Endothelial cell of umbilical vein (primary cell): ENCODE results near the gene SDK2.

Experiments used
- EZH2 ChIP-seq: IDR thresholded peaks from 2 replicates; pipeline ENCODE4 v1.6.1; 2012; ENCODE audit warnings: borderline replicate concordance, low read depth, mild to moderate bottlenecking, moderate library complexity, low read length, inconsistent platforms; ENCODE audit not compliant: severe bottlenecking
- FOS ChIP-seq: IDR thresholded peaks from 2 replicates; pipeline ENCODE4 v1.6.1; 2011; ENCODE audit warnings: mild to moderate bottlenecking, low read length, moderate library complexity, borderline replicate concordance; ENCODE audit not compliant: insufficient read depth
- GATA2 ChIP-seq: IDR thresholded peaks from 2 replicates; pipeline ENCODE4 v1.7.0; 2011; ENCODE audit warnings: low read depth, mild to moderate bottlenecking, moderate library complexity, mixed read lengths, low read length; ENCODE audit not compliant: insufficient read length, insufficient read depth
- JUN ChIP-seq: IDR thresholded peaks from 2 replicates; pipeline ENCODE4 v1.6.1; 2011; ENCODE audit warnings: borderline replicate concordance, low read depth; ENCODE audit not compliant: insufficient read length, insufficient read depth
- POLR2A ChIP-seq: IDR thresholded peaks from 2 replicates; pipeline ENCODE4 v1.6.1; 2012; ENCODE audit warnings: low read depth, mild to moderate bottlenecking, control low read depth, low read length
- POLR2AphosphoS5 ChIP-seq: IDR thresholded peaks from 2 replicates; pipeline ENCODE4 v1.6.1; 2012; ENCODE audit warnings: low read depth, mild to moderate bottlenecking, control low read depth, low read length, moderate library complexity; ENCODE audit not compliant: insufficient read depth
- TF ChIP-seq, protein P1 (sequence below), 2 donors: IDR thresholded peaks; 1 replicate in 1 of 2; 2 replicates in 1 of 2; pipeline ENCODE4 v1.5.1; 2011; ENCODE audit warnings: low read length in 2 of 2, mild to moderate bottlenecking in 2 of 2, moderate library complexity in 2 of 2, control low read depth in 1 of 2, inconsistent platforms in 1 of 2, low read depth in 1 of 2; ENCODE audit not compliant: insufficient read depth in 1 of 2; ENCODE audit errors: extremely low read depth in 1 of 2
- TF ChIP-seq, protein P2 (sequence below): IDR thresholded peaks from 2 replicates; pipeline ENCODE4 v1.6.1; 2011; ENCODE audit not compliant: insufficient read depth, insufficient read length

DNA sequence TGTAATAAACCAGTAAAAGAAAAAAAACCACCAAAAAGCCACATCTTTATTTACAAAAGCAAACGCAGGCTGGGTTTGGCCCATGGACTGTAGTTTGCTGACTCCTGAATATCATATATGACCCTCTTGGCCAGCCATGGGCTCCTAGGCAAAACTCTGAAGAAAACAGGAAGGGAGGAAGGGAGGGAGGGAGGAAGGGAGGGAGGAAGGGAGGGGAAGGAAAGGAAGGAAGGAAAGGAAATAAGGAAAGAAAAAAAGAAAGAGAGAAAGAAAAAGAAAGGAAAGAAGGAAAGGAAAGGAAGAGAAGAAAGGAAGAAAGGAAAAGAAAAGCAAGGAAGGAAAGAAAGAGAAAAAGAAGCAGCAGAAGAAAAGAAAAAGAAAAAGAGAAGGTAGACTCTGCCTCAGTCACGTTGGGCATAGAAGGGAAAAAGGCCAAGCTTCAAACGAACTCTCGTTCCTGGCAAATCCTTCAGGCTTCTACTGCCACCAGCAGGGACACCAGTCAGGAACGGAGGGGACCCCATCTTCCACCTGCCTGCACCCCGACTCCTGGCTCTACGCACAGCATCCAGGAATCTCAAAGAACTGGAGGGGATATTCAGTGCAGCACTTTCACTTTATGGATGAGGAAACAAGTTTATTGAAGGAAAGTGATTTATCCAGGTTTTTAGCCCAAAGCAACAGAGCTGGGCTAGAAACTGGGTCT lies 354.5 kb downstream of the SDK2 start:
- TF ChIP-seq, protein P1, sequence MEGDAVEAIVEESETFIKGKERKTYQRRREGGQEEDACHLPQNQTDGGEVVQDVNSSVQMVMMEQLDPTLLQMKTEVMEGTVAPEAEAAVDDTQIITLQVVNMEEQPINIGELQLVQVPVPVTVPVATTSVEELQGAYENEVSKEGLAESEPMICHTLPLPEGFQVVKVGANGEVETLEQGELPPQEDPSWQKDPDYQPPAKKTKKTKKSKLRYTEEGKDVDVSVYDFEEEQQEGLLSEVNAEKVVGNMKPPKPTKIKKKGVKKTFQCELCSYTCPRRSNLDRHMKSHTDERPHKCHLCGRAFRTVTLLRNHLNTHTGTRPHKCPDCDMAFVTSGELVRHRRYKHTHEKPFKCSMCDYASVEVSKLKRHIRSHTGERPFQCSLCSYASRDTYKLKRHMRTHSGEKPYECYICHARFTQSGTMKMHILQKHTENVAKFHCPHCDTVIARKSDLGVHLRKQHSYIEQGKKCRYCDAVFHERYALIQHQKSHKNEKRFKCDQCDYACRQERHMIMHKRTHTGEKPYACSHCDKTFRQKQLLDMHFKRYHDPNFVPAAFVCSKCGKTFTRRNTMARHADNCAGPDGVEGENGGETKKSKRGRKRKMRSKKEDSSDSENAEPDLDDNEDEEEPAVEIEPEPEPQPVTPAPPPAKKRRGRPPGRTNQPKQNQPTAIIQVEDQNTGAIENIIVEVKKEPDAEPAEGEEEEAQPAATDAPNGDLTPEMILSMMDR (IDR thresholded peaks at IDR 0.05; ENCODE audit: extremely low read depth in 1 of 2, insufficient read depth in 1 of 2, low read depth in 1 of 2, low read length in 2 of 2), result no peak
- TF ChIP-seq POLR2AphosphoS5, result no peak
- no peak for TF ChIP-seq EZH2
- no peak for TF ChIP-seq JUN
- no peak for TF ChIP-seq POLR2A
- TF ChIP-seq, protein P2, sequence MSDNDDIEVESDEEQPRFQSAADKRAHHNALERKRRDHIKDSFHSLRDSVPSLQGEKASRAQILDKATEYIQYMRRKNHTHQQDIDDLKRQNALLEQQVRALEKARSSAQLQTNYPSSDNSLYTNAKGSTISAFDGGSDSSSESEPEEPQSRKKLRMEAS, result no peak
- TF ChIP-seq GATA2, result no peak
- no peak for TF ChIP-seq FOS
